Omental fat pad (tissue), 4 donors: ENCODE data around the gene MT1E. TPM values are rescaled to one million over a fixed set of nuclear protein-coding genes. Genes with fewer than 3 reads are reported as not detected.
A peak's percentile ranks its signal among the peaks of the same experiment; 100 is the strongest.

Experiments used
- ATAC-seq: fragments of 150-250 bp; one replicate; pipeline ENCODE4 v1.9.1; 2016; ENCODE audit warnings: mild to moderate bottlenecking, moderate library complexity; ENCODE audit not compliant: low FRiP score
- DNase-seq: peaks from one replicate; pipeline ENCODE4 v3.0.0-alpha.2; 2019; ENCODE audit warnings: low spot score
- CTCF ChIP-seq, 3 donors: fragments of 450-650 bp; IDR thresholded peaks; one replicate each; pipeline ENCODE4 v1.5.1; 2016 to 2017; ENCODE audit warnings: antibody characterized with exemption in 3 of 3, mild to moderate bottlenecking in 3 of 3, moderate library complexity in 2 of 3
- total RNA-seq, 4 donors: library from RNA; depleted of rRNA; stranded (reverse); fragments of >200 nt; gene quantifications; one replicate each; pipeline ENCODE4 v1.1.0, GENCODE V29; 2016

Gene MT1E
- total RNA-seq, 4 donors from 2014 or later: 386 to 3,925 (median 1,028) TPM

- DNase-seq (no peak), ATAC-seq (peak; percentile 84)
- no peak for TF ChIP-seq CTCF (IDR thresholded peaks at IDR 0.05)
These were observed 6.7 kb downstream of the MT1E start, which contains the start of gene MT1M for GRCh38 chr16:56632156-56632847. Gene MT1M (plus strand): TSS chr16:56632659. CDS start chr16:56632732, 73 bp downstream.

DNA sequence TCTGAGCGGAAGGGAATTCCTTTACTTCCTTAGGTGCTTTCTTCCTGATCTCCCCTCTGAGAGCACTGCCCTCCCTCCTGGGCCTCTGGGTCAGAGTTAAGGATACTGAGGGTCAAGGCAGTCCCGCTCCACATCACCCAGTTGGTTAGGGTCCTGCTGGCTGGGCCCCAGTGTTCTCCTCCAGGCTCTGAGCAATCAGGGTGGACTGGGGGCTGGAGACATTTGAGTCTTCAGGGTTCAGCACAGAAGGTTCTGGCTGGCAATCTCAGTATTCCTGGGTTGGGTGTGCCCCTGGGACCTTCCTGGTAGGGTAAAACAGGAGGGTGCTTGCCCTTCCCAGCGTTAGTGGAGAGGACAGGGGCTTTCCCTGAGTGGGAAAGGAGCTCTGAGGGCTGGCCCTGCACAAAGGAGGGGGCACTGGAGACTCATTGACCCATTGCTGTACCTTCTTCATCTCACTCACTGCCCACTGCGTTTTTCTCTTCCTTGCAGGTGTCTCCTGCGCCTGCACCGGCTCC lies 7.3 kb downstream of the MT1E start:
- DNase-seq (no peak), ATAC-seq (peak; percentile 0)
- TF ChIP-seq CTCF (IDR thresholded peaks at IDR 0.05): no peak

DNA sequence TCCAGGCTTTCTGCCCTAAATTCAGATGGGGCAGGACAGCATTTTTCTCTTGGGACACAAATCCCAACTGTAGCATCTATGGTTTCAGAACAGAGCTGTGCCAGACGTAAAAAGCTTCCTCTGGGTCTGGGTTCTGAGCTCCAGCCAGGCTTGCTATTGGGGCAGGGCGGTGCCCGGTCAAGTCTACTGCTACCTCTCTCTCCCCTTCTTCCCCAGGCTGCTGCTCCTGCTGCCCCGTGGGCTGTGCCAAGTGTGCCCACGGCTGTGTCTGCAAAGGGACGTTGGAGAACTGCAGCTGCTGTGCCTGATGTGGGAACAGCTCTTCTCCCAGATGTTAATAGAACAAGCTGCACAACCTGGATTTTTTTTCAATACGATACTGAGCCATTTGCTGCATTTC lies 8.0 kb downstream of the MT1E start:
- no peak for ATAC-seq
- DNase-seq: no peak
- TF ChIP-seq CTCF (IDR thresholded peaks at IDR 0.05): no peak

DNA sequence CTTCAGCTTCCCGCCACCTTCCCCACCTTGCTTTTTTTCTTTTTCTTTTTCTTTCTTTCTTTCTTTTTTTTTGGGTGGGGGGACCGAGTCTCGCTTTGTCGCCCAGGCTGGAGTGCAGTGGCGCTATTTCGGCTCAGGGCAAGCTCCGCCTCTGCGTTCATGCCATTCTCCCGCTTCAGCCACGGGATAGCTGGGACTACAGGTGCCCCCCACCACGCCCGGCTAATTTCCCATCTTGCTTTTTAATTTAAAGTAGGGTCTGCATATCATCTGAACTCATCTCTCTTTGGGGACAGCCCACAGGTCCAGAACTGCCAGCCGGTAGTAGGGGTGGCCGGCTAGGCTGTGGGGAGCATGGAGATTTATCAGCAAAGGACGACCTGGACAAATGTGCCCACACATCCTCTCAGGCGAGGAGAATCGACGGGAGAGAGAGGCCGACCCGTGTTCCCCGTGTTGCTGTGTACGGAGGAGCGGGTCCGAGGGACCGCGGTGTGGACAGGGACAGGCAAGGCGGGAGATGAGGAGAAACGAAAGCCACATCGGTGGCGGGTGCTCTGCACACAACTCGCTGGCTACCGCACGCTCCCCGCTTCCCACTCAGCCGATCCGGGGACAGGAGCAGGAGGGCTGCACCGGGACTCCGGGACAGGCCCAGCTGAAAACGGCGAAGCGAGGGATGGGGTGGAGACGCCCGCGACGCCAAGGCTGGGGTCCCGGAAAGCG lies 9.3 kb downstream of the MT1E start:
- DNase-seq: no peak
- ATAC-seq: no peak
- no peak for TF ChIP-seq CTCF (IDR thresholded peaks at IDR 0.05)

DNA sequence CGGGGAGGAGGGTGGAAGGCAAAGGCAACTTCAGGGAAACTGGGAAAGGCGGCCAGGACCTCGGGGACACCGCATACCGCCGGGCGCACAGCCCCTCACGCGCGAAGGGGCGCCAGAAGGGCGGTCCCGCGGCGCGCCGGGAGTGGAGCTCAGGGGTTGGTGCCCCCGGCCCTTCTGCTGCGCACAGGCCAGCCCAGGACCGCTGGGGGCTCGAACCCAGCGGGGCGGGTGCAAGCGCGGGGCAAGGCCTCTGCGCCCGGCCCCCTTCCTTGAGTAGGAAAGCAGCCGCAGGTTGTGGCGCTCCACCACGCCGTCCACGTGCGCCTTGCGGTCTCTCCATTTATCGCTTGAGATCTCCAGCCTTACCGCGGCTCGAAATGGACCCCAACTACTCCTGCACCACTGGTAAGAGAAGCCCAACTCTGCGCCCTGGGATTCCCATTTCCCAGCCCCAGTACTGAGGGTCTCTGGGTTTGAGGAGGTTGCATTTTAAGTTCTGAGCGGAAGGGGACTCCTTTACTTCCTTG lies 9.9 kb downstream of the MT1E start:
- TF ChIP-seq CTCF (IDR thresholded peaks at IDR 0.05): no peak
- ATAC-seq: no peak
- DNase-seq: no peak

- TF ChIP-seq CTCF (IDR thresholded peaks at IDR 0.05): no peak
- ATAC-seq: no peak
- no peak for DNase-seq
These were observed 11.2 kb downstream of the MT1E start for GRCh38 chr16:56636616-56637413.
